ENCODE results near the gene RAB26.

Gene RAB26

GRCh38 chr16:2163211-2163881, 14.9 kb downstream of the RAB26 start:
- no peak for TF ChIP-seq CTCF (IDR thresholded peaks at IDR 0.05; ENCODE audit: insufficient read depth, missing control alignments)
- DNase-seq (ENCODE audit: insufficient read length, low spot score) (no peak), FAIRE-seq (no peak)

GRCh38 chr16:2165861-2166260, 17.4 kb downstream of the RAB26 start:
- DNase-seq (ENCODE audit: insufficient read length, low spot score) (no peak), FAIRE-seq (no peak)
- TF ChIP-seq CTCF (IDR thresholded peaks at IDR 0.05; ENCODE audit: insufficient read depth, missing control alignments) = no peak

- FAIRE-seq (no peak), DNase-seq (ENCODE audit: insufficient read length, low spot score) (no peak)
- TF ChIP-seq CTCF (IDR thresholded peaks at IDR 0.05; ENCODE audit: insufficient read depth, missing control alignments) = no peak
Observed at GRCh38 chr16:2166263-2167067, 18.0 kb downstream of the RAB26 start.

- no peak for DNase-seq (ENCODE audit: insufficient read length, low spot score)
- no peak for TF ChIP-seq CTCF (IDR thresholded peaks at IDR 0.05; ENCODE audit: insufficient read depth, missing control alignments)
- FAIRE-seq = no peak
Observed at GRCh38 chr16:2167068-2167638, 18.7 kb downstream of the RAB26 start.

GRCh38 chr16:2170080-2170479, 21.7 kb downstream of the RAB26 start:
- TF ChIP-seq CTCF (IDR thresholded peaks at IDR 0.05; ENCODE audit: insufficient read depth, missing control alignments) = no peak
- FAIRE-seq = no peak
- DNase-seq (ENCODE audit: insufficient read length, low spot score) = no peak

- DNase-seq (ENCODE audit: insufficient read length, low spot score) (no peak), FAIRE-seq (no peak)
- no peak for TF ChIP-seq CTCF (IDR thresholded peaks at IDR 0.05; ENCODE audit: insufficient read depth, missing control alignments)
Observed at GRCh38 chr16:2170587-2171435, 22.4 kb downstream of the RAB26 start.

Measured in D721Med (cell line).